CD4-positive, CD25-positive, alpha-beta regulatory T cell (primary cell): ENCODE data around the gene PGM1. TPM values are rescaled to one million over a fixed set of nuclear protein-coding genes. Genes with fewer than 3 reads are reported as not detected.

ENCODE experiments used
- ATAC-seq, 2 donors: fragments of 150-1000 bp; cut with Tn5 transposase; one replicate each; pipeline ENCODE4 v1.10.0; 2021; ENCODE audit warnings: low read depth in 2 of 2, moderate number of reproducible peaks in 2 of 2, moderate library complexity in 1 of 2
- DNase-seq, 3 donors: peaks; one replicate each; pipeline versions ENCODE4 v3.0.0 to v3.0.0-alpha.2; 2012 to 2022; ENCODE audit warnings: mixed read lengths in 1 of 3
- H3K27ac ChIP-seq: one replicate; pipeline ENCODE4 v1.7.0; 2013; ENCODE audit warnings: mild to moderate bottlenecking, low read length; ENCODE audit not compliant: insufficient read depth, poor library complexity, severe bottlenecking
- H3K27me3 ChIP-seq: one replicate; pipeline ENCODE4 v1.7.0; 2013; ENCODE audit warnings: low read length; ENCODE audit not compliant: control insufficient read depth, insufficient read depth
- H3K36me3 ChIP-seq: one replicate; pipeline ENCODE4 v1.7.0; 2013; ENCODE audit warnings: mild to moderate bottlenecking, low read length, moderate library complexity; ENCODE audit not compliant: control insufficient read depth, insufficient read depth
- H3K4me1 ChIP-seq: 2 replicates; pipeline ENCODE4 v1.7.0; 2013; ENCODE audit warnings: mild to moderate bottlenecking, low read length; ENCODE audit not compliant: insufficient read depth, control insufficient read depth, poor library complexity, severe bottlenecking
- H3K4me3 ChIP-seq: one replicate; pipeline ENCODE4 v1.7.0; 2013; ENCODE audit warnings: low read depth, mild to moderate bottlenecking, low read length, moderate library complexity
- H3K9me3 ChIP-seq, 2 experiments: 1 replicate in 1 of 2; 2 replicates in 1 of 2; pipeline ENCODE4 v1.7.0; 2013; ENCODE audit warnings: low read length in 2 of 2, mild to moderate bottlenecking in 1 of 2, moderate library complexity in 1 of 2; ENCODE audit not compliant: control insufficient read depth in 2 of 2
- H3K27ac Mint-ChIP-seq, 3 donors: one replicate each; pipeline ENCODE4 v1.8.0; 2020 to 2022; ENCODE audit warnings: mild to moderate bottlenecking in 3 of 3, mixed read lengths in 3 of 3, moderate library complexity in 2 of 3
- H3K27me3 Mint-ChIP-seq: one replicate; pipeline ENCODE4 v1.8.0; 2022; ENCODE audit warnings: mild to moderate bottlenecking, mixed read lengths
- H3K36me3 Mint-ChIP-seq: one replicate; pipeline ENCODE4 v1.8.0; 2020; ENCODE audit warnings: mixed read lengths
- H3K4me1 Mint-ChIP-seq, 4 donors: one replicate each; pipeline ENCODE4 v1.8.0; 2020 to 2022; ENCODE audit warnings: mixed read lengths in 4 of 4, mild to moderate bottlenecking in 1 of 4
- H3K4me3 Mint-ChIP-seq, 4 donors: one replicate each; pipeline ENCODE4 v1.8.0; 2020 to 2022; ENCODE audit warnings: mild to moderate bottlenecking in 4 of 4, mixed read lengths in 4 of 4, moderate library complexity in 3 of 4
- H3K9me3 Mint-ChIP-seq, 7 donors: one replicate each; pipeline ENCODE4 v1.8.0; 2020 to 2022; ENCODE audit warnings: mixed read lengths in 7 of 7, mild to moderate bottlenecking in 3 of 7, moderate library complexity in 2 of 7
- polyA plus RNA-seq, 4 donors: library from polyadenylated mRNA; unstranded; fragments of 300-500 nt; fragmentation: Illumina TruSeq; gene quantifications; one replicate each; pipeline ENCODE4 v1.2.3, GENCODE V29; 2021
- total RNA-seq: library from RNA; stranded (reverse); gene quantifications from one replicate; pipeline ENCODE4 v1.2.3, GENCODE V29; 2022

Gene PGM1
- total and polyA plus RNA-seq, 5 donors from 2014 or later = 12.6 to 35.4 (median 26.4) TPM

DNA sequence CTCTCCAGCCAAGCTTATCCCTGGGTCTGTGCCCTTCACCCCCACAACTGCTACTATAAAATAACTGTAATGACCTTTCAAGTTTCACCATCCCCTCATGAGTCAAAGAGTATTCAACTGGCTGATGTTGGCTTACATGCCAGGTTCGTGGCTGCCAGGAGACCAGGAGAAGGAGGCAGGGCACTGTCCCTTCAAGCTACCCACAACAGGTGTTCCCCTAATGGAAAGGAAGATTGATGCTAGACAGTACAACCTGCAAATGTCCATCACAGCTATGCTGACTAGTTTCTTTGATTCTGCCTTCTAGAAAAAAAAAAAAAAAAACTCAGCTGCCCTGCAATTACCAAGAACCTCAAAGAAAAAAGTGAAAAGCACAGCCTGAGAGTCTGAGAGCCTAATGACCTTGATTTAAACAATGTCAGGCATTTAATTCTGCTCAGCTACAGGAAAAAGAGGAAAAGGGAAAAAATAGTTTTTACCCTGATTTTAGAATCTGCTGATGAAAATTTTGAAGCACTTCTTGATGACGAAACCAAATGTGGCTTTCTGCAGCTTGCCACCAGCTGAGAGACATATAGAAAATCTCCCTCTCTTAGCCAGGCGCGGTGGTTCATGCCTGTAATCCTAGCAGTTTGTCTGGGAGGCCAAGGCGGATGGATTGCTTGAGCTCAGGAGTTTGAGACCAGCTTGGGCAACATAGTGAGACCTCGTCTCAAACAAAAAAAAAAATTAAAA lies 97.9 kb downstream of the PGM1 start:
- Mint-ChIP-seq H3K4me3 (no peak overlapping the region), H3K27ac (no peak overlapping the region), H3K4me1 (peaks cover 0 to 6% (median 3%) of the 10 kb centered on the region in 4 donors), H3K27me3 (no peaks in the 10 kb centered on the region), H3K9me3 (no peaks in the 10 kb centered on the region), H3K36me3 (no peaks in the 10 kb centered on the region)
- no peaks in the 10 kb centered on the region for H3K4me1 ChIP-seq
- no peak overlapping the region for H3K27ac ChIP-seq
- no peaks in the 10 kb centered on the region for H3K9me3 ChIP-seq
- no peaks in the 10 kb centered on the region for H3K36me3 ChIP-seq
- no peak overlapping the region for H3K4me3 ChIP-seq
- DNase-seq (no peak), ATAC-seq (no peak)
- no peaks in the 10 kb centered on the region for H3K27me3 ChIP-seq

DNA sequence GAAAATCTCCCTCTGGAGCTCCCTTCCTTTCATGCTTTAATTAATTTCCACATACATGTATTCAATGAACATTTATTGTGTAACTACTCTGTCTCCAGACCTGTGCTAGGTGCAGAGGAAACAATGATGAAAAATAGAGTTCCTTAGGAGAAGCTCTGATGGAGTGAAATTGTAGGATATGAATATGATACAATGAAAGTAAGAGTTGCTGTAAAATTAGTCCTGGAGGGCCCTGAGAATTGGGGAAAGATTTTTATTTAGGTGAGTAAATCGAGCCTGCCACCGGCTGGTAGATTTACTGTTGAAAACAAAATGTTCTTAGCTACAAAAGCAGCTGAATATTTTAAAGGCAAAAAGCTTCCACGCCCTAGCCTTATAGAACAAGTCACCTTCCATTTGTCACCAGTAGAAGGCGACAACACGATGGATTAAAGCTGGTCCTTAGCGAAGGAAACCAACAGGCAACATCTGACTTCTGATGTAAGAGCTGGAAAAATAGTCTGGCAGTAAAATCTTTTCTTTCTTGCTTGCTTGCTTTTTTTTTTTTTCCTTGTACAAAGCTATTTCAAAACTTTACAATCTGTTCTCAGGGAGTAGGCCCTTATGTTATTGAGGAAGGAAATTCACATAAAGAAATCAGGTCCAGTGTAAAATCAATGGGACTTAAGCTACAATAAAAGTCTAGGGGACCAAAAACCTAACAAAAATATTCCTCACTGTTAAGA lies 98.7 kb downstream of the PGM1 start:
- ATAC-seq = no peak
- Mint-ChIP-seq H3K36me3 (no peaks in the 10 kb centered on the region), H3K4me1 (peaks cover 0 to 6% (median 3%) of the 10 kb centered on the region in 4 donors), H3K9me3 (no peaks in the 10 kb centered on the region), H3K27ac (no peak overlapping the region), H3K4me3 (no peak overlapping the region), H3K27me3 (no peaks in the 10 kb centered on the region)
- no peaks in the 10 kb centered on the region for H3K36me3 ChIP-seq
- no peak overlapping the region for H3K4me3 ChIP-seq
- H3K27ac ChIP-seq = no peak overlapping the region
- H3K27me3 ChIP-seq = no peaks in the 10 kb centered on the region
- H3K9me3 ChIP-seq = no peaks in the 10 kb centered on the region
- DNase-seq = peak in 2 of 3 donors; percentile 17 to 67
- H3K4me1 ChIP-seq = no peaks in the 10 kb centered on the region

DNA sequence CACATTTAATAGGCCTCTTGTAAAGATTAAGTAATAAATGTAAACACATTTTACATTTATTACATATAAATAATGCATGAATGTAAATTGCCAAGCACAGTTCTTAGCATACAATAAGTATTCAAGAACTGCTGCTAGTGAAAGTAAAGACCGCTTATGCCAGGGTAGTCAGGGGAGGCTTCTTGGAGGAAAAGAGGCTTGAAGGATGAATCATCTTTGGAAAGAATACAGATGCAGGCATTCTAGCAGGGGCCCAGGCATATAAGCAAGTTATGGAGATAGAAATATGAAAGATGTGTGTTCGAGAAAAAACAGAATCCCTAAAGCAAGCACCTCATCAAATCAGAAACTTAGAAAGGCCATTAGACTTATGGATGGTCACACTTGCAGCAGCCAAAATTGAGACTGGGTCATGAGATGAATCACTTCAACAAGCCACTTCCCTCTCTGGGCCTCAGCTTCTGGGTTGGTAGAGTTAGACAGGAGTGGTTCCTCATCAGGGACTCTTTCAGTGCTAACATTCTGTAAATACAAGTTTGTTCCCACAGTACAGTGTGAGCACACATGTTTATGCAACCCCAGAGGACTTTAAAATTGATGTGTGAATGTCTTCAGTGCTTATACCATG lies 100.8 kb downstream of the PGM1 start:
- H3K27ac ChIP-seq = no peak overlapping the region
- no peaks in the 10 kb centered on the region for H3K9me3 Mint-ChIP-seq
- no peaks in the 10 kb centered on the region for H3K4me1 ChIP-seq
- no peak overlapping the region for H3K4me3 ChIP-seq
- H3K27ac Mint-ChIP-seq = no peak overlapping the region
- H3K4me1 Mint-ChIP-seq = peaks cover 0 to 6% (median 3%) of the 10 kb centered on the region in 4 donors
- no peaks in the 10 kb centered on the region for H3K9me3 ChIP-seq
- ATAC-seq = no peak
- H3K36me3 Mint-ChIP-seq = no peaks in the 10 kb centered on the region
- no peaks in the 10 kb centered on the region for H3K36me3 ChIP-seq
- no peak overlapping the region for H3K4me3 Mint-ChIP-seq
- no peak for DNase-seq
- H3K27me3 Mint-ChIP-seq = no peaks in the 10 kb centered on the region
- H3K27me3 ChIP-seq = no peaks in the 10 kb centered on the region

DNA sequence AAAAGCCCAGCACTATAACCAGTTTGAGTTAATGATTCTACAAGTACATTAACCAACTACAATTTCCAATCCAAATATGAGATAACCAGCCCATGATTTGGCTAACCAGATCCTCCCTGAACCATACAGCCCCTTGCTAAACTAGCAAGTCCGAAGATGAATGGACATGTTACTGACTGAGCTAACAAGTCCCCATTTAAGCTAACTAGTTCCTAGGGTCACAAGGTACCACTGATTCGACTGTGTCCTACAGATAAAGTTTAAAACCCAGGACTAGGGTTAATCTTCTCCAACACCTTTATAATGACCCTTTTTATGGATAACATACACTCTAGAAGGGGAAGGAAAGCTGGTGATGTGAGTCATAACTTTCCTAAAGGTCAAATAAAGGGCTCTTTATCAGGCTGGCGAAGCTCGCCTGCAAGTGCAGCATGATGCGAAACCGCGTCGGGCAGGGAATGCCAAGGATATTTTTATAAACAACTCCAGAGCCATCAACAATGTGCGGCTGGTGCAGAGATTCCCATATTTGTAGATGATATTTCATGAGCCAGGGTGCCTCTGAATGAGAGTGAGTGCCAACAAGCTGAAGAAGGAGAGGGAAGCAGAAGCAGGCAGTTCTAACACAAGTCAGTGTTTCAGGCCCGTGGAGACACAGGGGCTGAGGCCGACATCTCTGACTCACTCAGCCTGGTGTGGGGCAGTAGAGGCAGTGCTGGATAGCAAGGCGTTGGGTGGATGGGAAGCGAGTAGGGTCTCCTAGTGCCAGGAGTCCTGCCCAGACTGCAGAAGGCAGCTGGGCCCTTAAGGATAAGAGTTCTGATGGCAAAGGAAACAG lies 105.0 kb downstream of the PGM1 start:
- H3K4me3 Mint-ChIP-seq = no peak overlapping the region

DNA sequence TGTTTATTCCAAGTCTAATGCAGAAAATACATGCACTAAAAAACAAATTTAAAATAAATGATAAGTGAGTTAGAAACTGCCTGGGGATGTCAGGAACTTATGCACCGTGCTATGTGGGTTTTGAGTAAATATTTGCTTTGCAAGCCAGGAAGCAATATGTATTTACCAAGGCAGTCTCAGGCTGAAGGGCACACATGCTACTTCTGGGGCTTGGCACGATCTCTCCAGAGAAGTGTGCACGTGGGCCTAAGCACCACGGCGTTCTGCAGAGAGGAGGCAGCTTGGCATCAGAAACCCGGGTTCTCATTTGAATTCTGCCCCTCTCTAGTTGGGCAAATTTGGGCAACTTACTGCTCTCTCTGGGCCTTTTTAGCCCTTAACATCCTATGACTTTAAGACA lies 108.0 kb downstream of the PGM1 start:
- Mint-ChIP-seq H3K36me3 (no peaks in the 10 kb centered on the region), H3K27me3 (no peaks in the 10 kb centered on the region), H3K27ac (peak overlapping the region in 1 of 3 donors; percentile 46), H3K4me3 (no peak overlapping the region), H3K4me1 (peaks cover 0 to 6% (median 0%) of the 10 kb centered on the region in 4 donors), H3K9me3 (no peaks in the 10 kb centered on the region)
- Histone ChIP-seq H3K9me3 (no peaks in the 10 kb centered on the region), H3K36me3 (no peaks in the 10 kb centered on the region), H3K27me3 (peaks cover 2% of the 10 kb centered on the region), H3K4me1 (no peaks in the 10 kb centered on the region), H3K4me3 (no peak overlapping the region), H3K27ac (no peak overlapping the region)
- ATAC-seq (no peak), DNase-seq (no peak)

More for the DNA sequence above, 105.0 kb downstream of the PGM1 start:
- H3K4me1 ChIP-seq = no peaks in the 10 kb centered on the region
- DNase-seq (no peak), ATAC-seq (no peak)
- Mint-ChIP-seq H3K27me3 (no peaks in the 10 kb centered on the region), H3K9me3 (no peaks in the 10 kb centered on the region), H3K4me1 (peaks cover 0 to 6% (median 0%) of the 10 kb centered on the region in 4 donors), H3K27ac (no peak overlapping the region), H3K36me3 (no peaks in the 10 kb centered on the region)
- no peaks in the 10 kb centered on the region for H3K36me3 ChIP-seq
- no peaks in the 10 kb centered on the region for H3K9me3 ChIP-seq
- no peak overlapping the region for H3K27ac ChIP-seq
- H3K4me3 ChIP-seq = no peak overlapping the region
- H3K27me3 ChIP-seq = no peaks in the 10 kb centered on the region

DNA sequence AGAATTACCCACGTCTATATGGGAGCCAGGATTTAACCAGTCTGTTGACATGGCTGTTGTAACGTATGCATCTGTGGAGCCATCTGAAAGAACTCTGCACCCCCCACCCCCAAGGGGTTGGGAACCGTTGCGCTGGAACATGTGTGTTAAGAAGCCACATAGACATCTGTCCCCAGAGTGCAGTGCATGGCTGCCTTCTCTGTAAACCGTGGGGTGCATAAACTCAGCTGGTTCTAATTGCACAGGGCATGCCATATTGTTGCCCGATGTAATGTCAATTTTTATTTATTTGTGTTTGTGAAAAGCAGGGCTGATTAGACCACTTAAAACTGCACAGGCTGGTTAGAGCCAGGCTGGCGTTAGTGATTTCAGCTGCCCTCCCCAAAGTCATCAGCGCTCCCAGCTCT lies 110.5 kb downstream of the PGM1 start:
- H3K9me3 Mint-ChIP-seq = no peaks in the 10 kb centered on the region

DNA sequence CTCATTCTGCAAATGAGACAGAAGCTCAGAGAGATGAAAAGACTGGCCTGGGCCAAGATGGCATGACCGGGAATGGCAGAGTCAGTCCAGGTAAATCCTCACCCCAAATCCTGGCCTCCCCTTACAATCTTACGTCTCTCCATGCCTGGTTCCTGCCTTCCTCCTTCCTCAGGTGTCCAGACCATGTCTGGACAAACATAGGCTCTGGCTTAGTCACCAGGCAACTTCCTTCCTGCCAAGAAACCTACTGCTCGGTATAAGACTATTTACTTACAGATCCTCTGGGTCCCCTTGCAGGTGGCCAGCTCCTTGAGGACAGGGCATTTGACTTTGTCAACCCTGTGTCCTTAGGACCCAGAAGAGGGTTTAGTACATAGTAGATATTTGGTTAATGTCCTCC lies 111.2 kb downstream of the PGM1 start:
- Histone ChIP-seq H3K4me3 (no peak overlapping the region), H3K36me3 (no peaks in the 10 kb centered on the region), H3K4me1 (no peaks in the 10 kb centered on the region), H3K27ac (no peak overlapping the region), H3K9me3 (no peaks in the 10 kb centered on the region), H3K27me3 (peaks cover 2% of the 10 kb centered on the region)
- H3K36me3 Mint-ChIP-seq = no peaks in the 10 kb centered on the region
- H3K27me3 Mint-ChIP-seq = peaks cover 14% of the 10 kb centered on the region
- no peak overlapping the region for H3K27ac Mint-ChIP-seq
- DNase-seq = no peak
- no peak for ATAC-seq
- H3K4me3 Mint-ChIP-seq = no peak overlapping the region
- no peaks in the 10 kb centered on the region for H3K9me3 Mint-ChIP-seq
- H3K4me1 Mint-ChIP-seq = peaks cover 0 to 6% (median 0%) of the 10 kb centered on the region in 4 donors

More for the DNA sequence above, 110.5 kb downstream of the PGM1 start:
- Mint-ChIP-seq H3K27me3 (peaks cover 7% of the 10 kb centered on the region), H3K4me1 (peaks cover 0 to 6% (median 0%) of the 10 kb centered on the region in 4 donors), H3K36me3 (no peaks in the 10 kb centered on the region), H3K4me3 (no peak overlapping the region), H3K27ac (no peak overlapping the region)
- no peaks in the 10 kb centered on the region for H3K36me3 ChIP-seq
- no peak for DNase-seq
- H3K4me3 ChIP-seq = no peak overlapping the region
- no peaks in the 10 kb centered on the region for H3K4me1 ChIP-seq
- no peak for ATAC-seq
- H3K27ac ChIP-seq = no peak overlapping the region
- H3K9me3 ChIP-seq = no peaks in the 10 kb centered on the region
- peaks cover 2% of the 10 kb centered on the region for H3K27me3 ChIP-seq
